Muscle of arm (tissue), 14 donors: Measurements from ENCODE around the gene RAB24. TPM values are rescaled to one million over a fixed set of nuclear protein-coding genes. Genes with fewer than 3 reads are reported as not detected.
"Not testable (repeated sequence)": the region's sequence is repeated elsewhere in the genome, so short reads cannot be mapped to it uniquely, and the experiment has no call there.

Source experiments
- DNase-seq: peaks from one replicate; pipeline ENCODE4 v3.0.0-alpha.2; 2013
- long read RNA-seq, 11 donors: transcript quantifications; one replicate each; lab custom pipeline, GENCODE V29; 2026
- polyA plus RNA-seq, 12 donors: library from polyadenylated mRNA; unstranded; fragments of 120-200 nt; gene quantifications; one replicate each; pipeline ENCODE4 v1.2.1, GENCODE V29; 2013; ENCODE audit not compliant: insufficient read length in 12 of 12

RAB24 gene
- 10 to 100 TPM in 11 of 12 donors, not detected in 1; 10.1 to 21.6 (median 19.8) TPM for polyA plus RNA-seq
- long read RNA-seq, donor 1, transcript RAB24-206 (7 exons, 1,820 nt), result minor isoform, 6 of 19 reads
- long read RNA-seq, donor 1, transcript RAB24-201 (8 exons, 1,311 nt), result major isoform, 11 of 19 reads
- long read RNA-seq, donor 1, partial matches to known transcripts, result 0 of 19 reads
- long read RNA-seq, donor 1, other reads (novel, unspliced or antisense), result 0 of 19 reads
- long read RNA-seq, donor 2, transcript RAB24-201 (8 exons, 1,311 nt), result major isoform, 7 of 14 reads
- long read RNA-seq, donor 2, transcript RAB24-204 (9 exons, 1,236 nt), result minor isoform, 6 of 14 reads
- long read RNA-seq, donor 2, partial matches to known transcripts, result 0 of 14 reads
- long read RNA-seq, donor 2, other reads (novel, unspliced or antisense), result 0 of 14 reads
- long read RNA-seq, donor 3, partial matches to known transcripts, result 0 of 6 reads
- long read RNA-seq, donor 3, other reads (novel, unspliced or antisense), result 0 of 6 reads
- long read RNA-seq, donor 4, partial matches to known transcripts, result 0 of 3 reads
- long read RNA-seq, donor 4, other reads (novel, unspliced or antisense), result 0 of 3 reads
- long read RNA-seq, donor 5, transcript RAB24-201 (8 exons, 1,311 nt), result major isoform, 10 of 15 reads
- long read RNA-seq, donor 5, partial matches to known transcripts, result 0 of 15 reads
- long read RNA-seq, donor 5, other reads (novel, unspliced or antisense), result 0 of 15 reads
- long read RNA-seq, donor 6, partial matches to known transcripts, result 0 of 4 reads
- long read RNA-seq, donor 6, other reads (novel, unspliced or antisense), result 0 of 4 reads
- long read RNA-seq, donor 7, partial matches to known transcripts, result 0 of 8 reads
- long read RNA-seq, donor 7, other reads (novel, unspliced or antisense), result 0 of 8 reads
- long read RNA-seq, donor 8, transcript RAB24-206 (7 exons, 1,820 nt), result minor isoform, 5 of 29 reads
- long read RNA-seq, donor 8, transcript RAB24-201 (8 exons, 1,311 nt), result major isoform, 19 of 29 reads
- long read RNA-seq, donor 8, partial matches to known transcripts, result 0 of 29 reads
- long read RNA-seq, donor 8, other reads (novel, unspliced or antisense), result 0 of 29 reads
- long read RNA-seq, donor 9, partial matches to known transcripts, result 0 of 9 reads
- long read RNA-seq, donor 9, other reads (novel, unspliced or antisense), result 0 of 9 reads
- long read RNA-seq, donor 10, transcript RAB24-201 (8 exons, 1,311 nt), result major isoform, 12 of 13 reads
- long read RNA-seq, donor 10, partial matches to known transcripts, result 0 of 13 reads
- long read RNA-seq, donor 10, other reads (novel, unspliced or antisense), result 0 of 13 reads
- long read RNA-seq, donor 11, transcript RAB24-201 (8 exons, 1,311 nt), result major isoform, 6 of 14 reads
- long read RNA-seq, donor 11, partial matches to known transcripts, result 6 of 14 reads
- long read RNA-seq, donor 11, other reads (novel, unspliced or antisense), result 0 of 14 reads

- peak; percentile 88 for DNase-seq
Measured at GRCh38 chr5:177303121-177303924, at the start of gene RAB24, which contains the start of gene PRELID1. Gene RAB24, minus strand, starts transcription at chr5:177303719. Its CDS starts 431 bp downstream, at chr5:177303288. Gene PRELID1, plus strand, starts transcription at chr5:177303799. Its CDS starts 187 bp downstream, at chr5:177303986.

DNA sequence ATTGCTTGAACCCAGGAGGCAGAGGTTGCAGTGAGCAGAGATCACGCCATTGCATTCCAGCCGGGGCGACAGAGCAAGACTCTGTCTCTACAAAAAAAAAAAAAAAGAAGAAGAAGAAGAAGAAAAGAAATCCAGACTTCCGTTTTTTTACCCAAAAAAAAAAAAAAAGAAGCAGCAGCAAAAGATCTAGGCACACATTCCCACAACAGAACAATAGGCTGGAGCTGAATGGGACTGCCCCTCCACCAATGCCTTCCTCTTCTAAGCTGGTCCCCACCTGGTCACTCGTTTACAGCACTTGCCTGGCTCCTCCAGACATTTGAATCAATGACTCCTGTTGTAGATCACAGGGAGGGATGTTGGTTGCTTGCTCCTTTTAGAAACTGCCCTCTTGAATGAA lies 49.6 kb upstream of the RAB24 start:
- DNase-seq, result no peak

GRCh38 chr5:177351392-177352329 lies 48.1 kb upstream of the RAB24 start, which contains the start of gene LMAN2:
Gene LMAN2, minus strand, starts transcription at chr5:177351668. Its CDS starts 21 bp downstream, at chr5:177351647.
- peak; percentile 96 for DNase-seq

DNA sequence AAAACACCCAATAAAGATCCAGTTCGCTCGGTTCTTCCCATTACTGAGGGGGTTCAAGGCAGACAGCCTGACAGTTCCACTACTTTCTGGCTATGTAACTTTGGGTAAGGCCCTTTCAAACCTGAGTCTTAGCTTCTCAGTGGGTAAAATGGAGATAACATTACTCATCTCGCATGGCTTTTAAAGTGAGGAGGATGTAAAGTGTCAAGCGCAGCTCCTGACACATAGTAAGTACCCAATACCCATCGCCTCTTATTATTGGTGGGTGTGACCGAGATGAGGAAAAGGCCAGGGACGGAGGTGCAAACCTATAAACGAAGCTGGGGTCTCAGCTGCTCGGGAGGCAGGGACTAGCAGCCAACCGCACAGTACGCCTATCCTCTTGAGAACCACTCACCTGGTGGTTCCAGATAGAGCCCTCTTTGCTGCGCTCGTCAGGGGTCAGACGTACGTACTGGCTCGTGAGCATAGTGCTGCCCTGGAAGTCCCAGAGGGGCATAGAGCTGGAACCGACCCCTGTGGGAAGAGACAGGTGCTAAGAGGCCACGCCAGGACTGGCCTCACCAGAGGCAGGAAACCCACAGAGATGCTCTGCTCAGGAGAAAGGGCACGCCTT lies 47.4 kb upstream of the RAB24 start:
- DNase-seq, result no peak

DNA sequence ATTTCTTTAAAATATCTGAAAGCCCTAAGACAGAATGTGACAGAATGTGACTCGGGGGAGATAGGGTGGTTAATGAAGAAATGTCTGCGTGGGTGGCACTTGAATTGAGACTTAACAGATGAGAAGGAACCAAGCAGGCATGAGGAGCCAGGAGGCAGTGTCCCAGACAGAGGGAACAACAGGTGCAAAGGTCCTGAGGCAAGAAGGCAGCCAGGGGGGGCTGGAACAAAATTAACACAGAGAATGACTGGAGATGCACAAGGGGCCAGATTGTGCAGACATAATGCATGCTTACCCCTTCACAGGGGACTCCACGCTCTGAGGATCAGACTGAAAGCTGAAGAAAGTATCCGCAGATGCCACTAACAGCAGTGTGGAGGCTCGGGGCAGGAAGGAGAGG lies 46.2 kb upstream of the RAB24 start:
- DNase-seq, result no peak

- DNase-seq, result no peak
Measured at GRCh38 chr5:177349362-177349647, 45.8 kb upstream of the RAB24 start.

DNA sequence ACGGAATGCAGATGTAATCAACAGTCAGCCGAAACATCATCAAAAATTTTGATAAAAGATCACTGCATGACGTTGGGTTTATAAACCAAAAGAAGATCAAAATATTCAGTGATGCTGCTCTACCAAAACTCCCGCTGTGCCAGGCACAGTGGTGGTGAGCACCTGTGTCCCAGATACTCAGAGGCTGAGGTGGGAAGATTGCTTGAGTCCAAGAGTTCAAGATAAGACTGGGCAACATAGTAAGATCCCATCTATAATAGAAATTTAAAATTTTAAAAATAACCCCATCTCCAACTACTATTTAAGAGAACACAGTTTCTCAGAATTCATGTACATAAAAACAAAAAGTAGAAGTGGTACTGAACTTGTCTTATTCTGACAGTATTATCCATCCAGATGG lies 44.2 kb upstream of the RAB24 start:
- DNase-seq, result no peak

- DNase-seq, result no peak
Measured at GRCh38 chr5:177346820-177347219, 43.3 kb upstream of the RAB24 start.

DNA sequence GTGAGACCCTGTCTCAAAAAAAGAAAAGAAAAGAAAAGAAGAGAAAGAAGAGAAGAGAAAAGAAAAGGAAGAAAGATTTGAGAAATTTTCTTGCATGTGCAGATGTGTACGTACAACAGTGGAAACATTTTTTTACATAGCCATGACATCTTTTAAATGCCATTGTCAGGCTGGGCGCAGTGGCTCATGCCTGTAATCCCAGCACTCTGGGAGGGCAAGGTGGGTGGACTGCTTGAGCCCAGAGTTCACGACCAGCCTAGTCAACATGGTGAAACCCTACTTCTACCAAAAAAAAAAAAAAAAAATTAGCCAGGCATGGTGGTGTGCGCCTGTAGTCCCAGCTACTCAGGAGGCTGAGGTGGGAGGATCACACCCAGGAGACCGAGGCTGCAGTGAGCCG lies 41.4 kb upstream of the RAB24 start:
- no peak for DNase-seq

- no peak for DNase-seq
Measured at GRCh38 chr5:177343777-177344176, 40.3 kb upstream of the RAB24 start.

DNA sequence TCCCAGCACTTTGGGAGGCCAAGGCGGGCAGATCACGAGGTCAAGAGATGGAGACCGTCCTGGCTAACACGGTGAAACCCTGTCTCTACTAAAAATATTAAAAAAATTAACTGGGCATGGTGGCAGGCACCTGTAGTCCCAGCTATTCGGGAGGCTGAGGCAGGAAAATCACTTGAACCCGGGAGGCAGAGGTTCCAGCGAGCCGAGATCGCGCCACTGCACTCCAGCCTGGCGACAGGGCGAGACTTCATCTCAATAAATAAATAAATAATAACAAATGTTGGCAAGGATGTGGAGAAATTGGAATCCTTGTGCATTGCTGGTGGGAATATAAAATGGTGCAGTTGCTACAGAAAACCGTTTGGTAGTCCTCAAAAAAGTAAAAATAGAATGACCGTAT lies 39.5 kb upstream of the RAB24 start:
- not testable (repeated sequence) for DNase-seq

GRCh38 chr5:177339107-177339638 lies 35.7 kb upstream of the RAB24 start:
- no peak for DNase-seq

DNA sequence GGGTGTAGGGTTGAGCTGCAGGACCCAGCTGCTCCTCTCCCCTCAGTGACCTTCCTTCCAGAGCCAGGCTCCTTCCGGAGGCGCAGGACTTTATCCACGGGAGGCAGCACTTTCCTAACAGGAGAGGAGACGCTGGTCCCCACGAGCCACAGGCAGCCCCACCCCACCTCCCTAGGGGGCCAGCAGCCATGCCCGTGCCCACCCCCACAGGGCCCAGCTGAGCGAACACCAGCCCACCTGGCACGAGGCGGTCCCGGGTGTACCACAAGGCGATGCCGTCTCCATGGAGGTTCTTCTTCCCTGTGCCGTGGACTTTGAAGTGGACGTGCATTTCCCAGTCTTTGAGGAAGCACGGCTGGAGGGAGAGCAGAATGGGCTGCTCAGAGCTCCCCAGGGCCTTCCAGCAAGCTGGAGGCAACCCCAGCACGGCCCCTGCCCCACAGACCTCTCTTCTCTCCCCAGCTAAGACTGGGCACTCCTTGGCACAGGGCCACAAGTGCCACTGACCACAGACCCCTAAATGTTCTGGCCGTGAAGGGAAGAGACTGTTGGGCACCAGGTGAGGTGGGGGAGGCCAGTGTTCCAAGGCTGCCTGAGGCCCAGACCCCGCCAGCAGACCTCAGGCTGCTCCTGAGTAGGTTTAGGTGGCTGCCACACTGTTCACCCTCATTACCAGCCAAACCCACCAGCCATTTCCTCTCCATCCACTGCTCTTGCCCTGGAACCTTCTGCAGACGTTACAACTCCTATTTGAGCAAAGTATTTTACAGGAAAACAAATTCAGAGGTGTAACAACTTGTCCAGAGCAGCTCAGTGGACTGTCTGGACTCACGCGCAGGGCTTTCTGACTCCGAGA lies 35.0 kb upstream of the RAB24 start:
- DNase-seq, result no peak

GRCh38 chr5:177336603-177337494 lies 33.3 kb upstream of the RAB24 start:
- DNase-seq, result no peak

- no peak for DNase-seq
Measured at GRCh38 chr5:177336112-177336511, 32.6 kb upstream of the RAB24 start.

- no peak for DNase-seq
Measured at GRCh38 chr5:177335701-177336065, 32.2 kb upstream of the RAB24 start.
